GM23248 (cell line): Measurements from ENCODE around the gene CBX3.

Experiments
- EZH2 ChIP-seq: fragments of 200-600 bp; sonication (generic); IDR thresholded peaks from 2 replicates; pipeline ENCODE4 v1.6.1; 2018; ENCODE audit warnings: antibody characterized with exemption, mild to moderate bottlenecking; ENCODE audit not compliant: insufficient read depth, poor library complexity, severe bottlenecking
- EZH2phosphoT487 ChIP-seq: fragments of 200-600 bp; sonication (generic); IDR thresholded peaks from 2 replicates; pipeline ENCODE4 v1.6.1; 2018; ENCODE audit warnings: antibody characterized with exemption, moderate library complexity, mild to moderate bottlenecking, low read depth; ENCODE audit not compliant: insufficient read depth

GRCh38 chr7:26172048-26172447 is 29.5 kb upstream of the CBX3 start:
- TF ChIP-seq EZH2: no peak
- TF ChIP-seq EZH2phosphoT487: no peak
